H9 (cell line): Measurements from ENCODE around the gene GPR45. TPM values are rescaled to one million over a fixed set of nuclear protein-coding genes. Genes with fewer than 3 reads are reported as not detected.

Experiments
- DNase-seq: peaks from one replicate; pipeline ENCODE4 v3.0.0-alpha.2; 2017
- H2AFZ ChIP-seq: one replicate; pipeline ENCODE4 v1.6.1; 2013; ENCODE audit warnings: mild to moderate bottlenecking, low read length, control low read depth, moderate library complexity
- H2AK5ac ChIP-seq: 2 replicates; pipeline ENCODE4 v1.6.1; 2013; ENCODE audit warnings: low read length, control low read depth, mixed read lengths; ENCODE audit not compliant: insufficient read length
- H2BK120ac ChIP-seq: one replicate; pipeline ENCODE4 v1.6.1; 2013; ENCODE audit warnings: low read depth, mild to moderate bottlenecking, low read length, control low read depth, inconsistent platforms; ENCODE audit not compliant: poor library complexity, severe bottlenecking
- H2BK12ac ChIP-seq: 2 replicates; pipeline ENCODE4 v1.6.1; 2013; ENCODE audit warnings: low read length, control low read depth, mixed read lengths, low read depth; ENCODE audit not compliant: insufficient read length
- H2BK15ac ChIP-seq: 2 replicates; pipeline ENCODE4 v1.6.1; 2013; ENCODE audit warnings: low read depth, low read length, control low read depth
- H2BK20ac ChIP-seq: one replicate; pipeline ENCODE4 v1.6.1; 2013; ENCODE audit warnings: low read depth, mild to moderate bottlenecking, low read length, control low read depth, inconsistent platforms; ENCODE audit not compliant: poor library complexity, severe bottlenecking
- H2BK5ac ChIP-seq: 2 replicates; pipeline ENCODE4 v1.6.1; 2013; ENCODE audit warnings: low read length, control low read depth, mixed read lengths; ENCODE audit not compliant: insufficient read length
- H3K14ac ChIP-seq: 2 replicates; pipeline ENCODE4 v1.6.1; 2013; ENCODE audit warnings: low read length, control low read depth; ENCODE audit not compliant: insufficient read depth
- H3K18ac ChIP-seq: 2 replicates; pipeline ENCODE4 v1.6.1; 2013; ENCODE audit warnings: low read depth, mild to moderate bottlenecking, mixed read lengths, low read length, control low read depth; ENCODE audit not compliant: insufficient read length
- H3K23ac ChIP-seq: 2 replicates; pipeline ENCODE4 v1.6.1; 2013; ENCODE audit warnings: low read length, control low read depth, mixed read lengths, low read depth; ENCODE audit not compliant: insufficient read length
- H3K23me2 ChIP-seq: 2 replicates; pipeline ENCODE4 v1.6.1; 2013; ENCODE audit warnings: low read depth, mild to moderate bottlenecking, mixed read lengths, low read length, control low read depth; ENCODE audit not compliant: insufficient read length, poor library complexity, severe bottlenecking
- H3K27ac ChIP-seq: 2 replicates; pipeline ENCODE4 v1.5.1; 2013; ENCODE audit warnings: low read length, control low read depth, mixed read lengths, low read depth; ENCODE audit not compliant: insufficient read length
- H3K27me3 ChIP-seq: 2 replicates; pipeline ENCODE4 v1.6.1; 2013; ENCODE audit warnings: low read length, control low read depth, inconsistent platforms; ENCODE audit not compliant: insufficient read depth
- H3K4ac ChIP-seq: 2 replicates; pipeline ENCODE4 v1.6.1; 2013; ENCODE audit warnings: low read depth, mild to moderate bottlenecking, control low read depth, inconsistent platforms, low read length, moderate library complexity
- H3K4me1 ChIP-seq: 2 replicates; pipeline ENCODE4 v1.6.1; 2013; ENCODE audit warnings: low read length, control low read depth, inconsistent platforms; ENCODE audit not compliant: insufficient read depth
- H3K4me2 ChIP-seq: 2 replicates; pipeline ENCODE4 v1.6.1; 2013; ENCODE audit warnings: low read length, control low read depth, mixed read lengths; ENCODE audit not compliant: insufficient read length, insufficient read depth
- H3K56ac ChIP-seq: 2 replicates; pipeline ENCODE4 v1.6.1; 2013; ENCODE audit warnings: low read depth, mild to moderate bottlenecking, mixed read lengths, low read length, control low read depth; ENCODE audit not compliant: insufficient read length
- H3K79me1 ChIP-seq: 2 replicates; pipeline ENCODE4 v1.6.1; 2013; ENCODE audit warnings: low read depth, mild to moderate bottlenecking, moderate library complexity, low read length, control low read depth, inconsistent platforms; ENCODE audit not compliant: insufficient read depth, poor library complexity, severe bottlenecking
- H3K79me2 ChIP-seq: 2 replicates; pipeline ENCODE4 v1.6.1; 2013; ENCODE audit warnings: low read length, control low read depth, inconsistent platforms; ENCODE audit not compliant: insufficient read depth
- H3K9ac ChIP-seq: 2 replicates; pipeline ENCODE4 v1.6.1; 2013; ENCODE audit warnings: low read length, control low read depth, mixed read lengths; ENCODE audit not compliant: insufficient read length; ENCODE audit errors: extremely low read depth
- H3K9me3 ChIP-seq: one replicate; pipeline ENCODE4 v1.6.1; 2013; ENCODE audit warnings: low read depth, low read length, inconsistent platforms; ENCODE audit not compliant: control insufficient read depth
- H3T11ph ChIP-seq: one replicate; pipeline ENCODE4 v1.6.1; 2013; ENCODE audit warnings: mild to moderate bottlenecking, low read length, control low read depth, inconsistent platforms
- H4K20me1 ChIP-seq: one replicate; pipeline ENCODE4 v1.6.1; 2013; ENCODE audit not compliant: control insufficient read depth, insufficient read length, insufficient read depth
- H4K5ac ChIP-seq: 2 replicates; pipeline ENCODE4 v1.6.1; 2013; ENCODE audit warnings: low read depth, mild to moderate bottlenecking, mixed read lengths, low read length, control low read depth; ENCODE audit not compliant: insufficient read length
- H4K8ac ChIP-seq: replicated peaks from 2 replicates; pipeline ENCODE4 v1.6.1; 2013; ENCODE audit warnings: low read length, control low read depth, mixed read lengths, low read depth; ENCODE audit not compliant: insufficient read length
- H4K91ac ChIP-seq: 2 replicates; pipeline ENCODE4 v1.6.1; 2013; ENCODE audit warnings: low read depth, mild to moderate bottlenecking, moderate library complexity, mixed read lengths, low read length, control low read depth; ENCODE audit not compliant: insufficient read length
- H3K27ac Mint-ChIP-seq, 3 experiments: 2 replicates in 2 of 3; 3 replicates in 1 of 3; pipeline ENCODE4 v1.8.0; 2020 to 2021; ENCODE audit warnings: mixed read lengths in 3 of 3, mild to moderate bottlenecking in 1 of 3, moderate library complexity in 1 of 3
- H3K27me3 Mint-ChIP-seq: 2 replicates; pipeline ENCODE4 v1.8.0; 2021; ENCODE audit warnings: low read depth, mild to moderate bottlenecking, moderate library complexity, mixed read lengths
- H3K36me3 Mint-ChIP-seq, 3 experiments: 2 replicates in 2 of 3; 3 replicates in 1 of 3; pipeline ENCODE4 v1.8.0; 2020 to 2021; ENCODE audit warnings: low read depth in 3 of 3, mixed read lengths in 3 of 3; ENCODE audit not compliant: insufficient read depth in 1 of 3
- H3K4me1 Mint-ChIP-seq, 2 experiments: 2 replicates each; pipeline ENCODE4 v1.8.0; 2020; ENCODE audit warnings: mixed read lengths in 2 of 2
- H3K4me3 Mint-ChIP-seq, 2 experiments: 2 replicates in 1 of 2; 3 replicates in 1 of 2; pipeline ENCODE4 v1.8.0; 2020 to 2021; ENCODE audit warnings: mild to moderate bottlenecking in 2 of 2, mixed read lengths in 2 of 2, moderate library complexity in 1 of 2
- H3K9me3 Mint-ChIP-seq, 2 experiments: 2 replicates in 1 of 2; 3 replicates in 1 of 2; pipeline ENCODE4 v1.8.0; 2020; ENCODE audit warnings: mild to moderate bottlenecking in 2 of 2, mixed read lengths in 2 of 2, moderate library complexity in 1 of 2
- WGBS: extraction: QIAGEN DNeasy Blood & Tissue Kit; methylation state at CpG from one replicate; pipeline ENCODE4 v1.1.7; 2013; ENCODE audit warnings: missing lambda C conversion rate, low lambda C conversion rate, mixed read lengths; ENCODE audit not compliant: insufficient read length; ENCODE audit errors: extremely low coverage; 5-methylcytosine and 5-hydroxymethylcytosine counted together
- long read RNA-seq: library from polyadenylated mRNA; unstranded; transcript quantifications from one replicate; pipeline ENCODE4 v2.0.0, GENCODE V29; 2020
- total RNA-seq: library from RNA; stranded (reverse); gene quantifications from 2 replicates; pipeline ENCODE4 v1.2.1, GENCODE V29; 2021
- TF ChIP-seq, protein P1 (sequence below): fragments of 200-600 bp; sonication (generic); conservative IDR thresholded peaks from 3 replicates; pipeline ENCODE4 v1.8.0; 2021; ENCODE audit warnings: antibody characterized with exemption, mild to moderate bottlenecking

Gene GPR45, protein sequence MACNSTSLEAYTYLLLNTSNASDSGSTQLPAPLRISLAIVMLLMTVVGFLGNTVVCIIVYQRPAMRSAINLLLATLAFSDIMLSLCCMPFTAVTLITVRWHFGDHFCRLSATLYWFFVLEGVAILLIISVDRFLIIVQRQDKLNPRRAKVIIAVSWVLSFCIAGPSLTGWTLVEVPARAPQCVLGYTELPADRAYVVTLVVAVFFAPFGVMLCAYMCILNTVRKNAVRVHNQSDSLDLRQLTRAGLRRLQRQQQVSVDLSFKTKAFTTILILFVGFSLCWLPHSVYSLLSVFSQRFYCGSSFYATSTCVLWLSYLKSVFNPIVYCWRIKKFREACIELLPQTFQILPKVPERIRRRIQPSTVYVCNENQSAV
- total RNA-seq: not detected in 2 replicates
- long read RNA-seq: 0 reads

DNA sequence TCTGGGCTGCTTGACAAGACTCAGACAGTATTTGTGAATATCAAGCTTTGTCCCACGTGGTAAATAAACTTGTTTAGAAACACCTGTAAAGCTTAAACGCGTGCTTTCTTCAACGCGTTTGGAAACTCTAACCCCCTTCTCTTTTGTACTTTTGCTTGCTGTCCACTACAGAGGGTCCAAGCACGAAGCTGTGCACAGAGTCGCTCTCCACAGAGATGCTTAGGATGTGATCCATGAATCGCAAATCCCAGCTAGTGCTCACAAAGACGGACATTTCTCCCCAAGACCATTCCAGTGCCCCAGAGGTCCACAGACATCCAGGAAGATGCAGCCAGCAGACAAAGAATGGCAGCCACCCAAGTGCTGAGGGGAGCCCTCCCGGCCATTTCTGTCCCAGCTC, at the start of gene GPR45:
TSS of gene GPR45 (plus strand) at position 301 of the 400 bp plus-strand sequence. CDS start 116 bp downstream, outside the sequence.
- H3K27ac ChIP-seq: no peak within 1 kb of the TSS
- H4K5ac ChIP-seq: no peak within 1 kb of the TSS
- H3K4ac ChIP-seq: no peak within 1 kb of the TSS
- no peak within 1 kb of the TSS for H3K4me2 ChIP-seq
- H3K18ac ChIP-seq: no peak within 1 kb of the TSS
- H3K9me3 ChIP-seq: no peaks in the 10 kb centered on the region
- no peak within 1 kb of the TSS for H3K4me3 Mint-ChIP-seq
- H3K4me1 ChIP-seq: no peaks in the 10 kb centered on the region
- no peak within 1 kb of the TSS; a peak in 1 of 7 replicates for H3K27ac Mint-ChIP-seq
- peaks cover 19% of the 10 kb centered on the region for H3K27me3 Mint-ChIP-seq
- H2BK120ac ChIP-seq: no peak within 1 kb of the TSS
- H3K9me3 Mint-ChIP-seq: no peaks in the 10 kb centered on the region; a peak in 1 of 5 replicates
- H3K56ac ChIP-seq: no peak within 1 kb of the TSS
- H4K20me1 ChIP-seq: no peaks in the 10 kb centered on the region
- no peak within 1 kb of the TSS for H3K9ac ChIP-seq
- no peak within 1 kb of the TSS for H4K8ac ChIP-seq
- peaks cover 6 to 11% of the 10 kb centered on the region in 2 experiments for H3K4me1 Mint-ChIP-seq
- WGBS: no CpG with 5 or more reads among the region's 10 CpGs
- no peaks in the 10 kb centered on the region; a peak in 1 of 7 replicates for H3K36me3 Mint-ChIP-seq
- no peaks in the 10 kb centered on the region for H3K79me1 ChIP-seq
- DNase-seq: no peak
- H3T11ph ChIP-seq: no peak within 1 kb of the TSS
- H3K27me3 ChIP-seq: no peaks in the 10 kb centered on the region
- no peak within 1 kb of the TSS for H2AFZ ChIP-seq
- H3K23ac ChIP-seq: no peak within 1 kb of the TSS
- H2BK20ac ChIP-seq: no peak within 1 kb of the TSS
- H4K91ac ChIP-seq: no peak within 1 kb of the TSS
- no peak within 1 kb of the TSS for H2BK12ac ChIP-seq
- no peak within 1 kb of the TSS for H2AK5ac ChIP-seq
- no peaks in the 10 kb centered on the region for H3K79me2 ChIP-seq
- no peaks in the 10 kb centered on the region for H3K23me2 ChIP-seq
- H2BK15ac ChIP-seq: no peak within 1 kb of the TSS
- TF ChIP-seq, protein P1, sequence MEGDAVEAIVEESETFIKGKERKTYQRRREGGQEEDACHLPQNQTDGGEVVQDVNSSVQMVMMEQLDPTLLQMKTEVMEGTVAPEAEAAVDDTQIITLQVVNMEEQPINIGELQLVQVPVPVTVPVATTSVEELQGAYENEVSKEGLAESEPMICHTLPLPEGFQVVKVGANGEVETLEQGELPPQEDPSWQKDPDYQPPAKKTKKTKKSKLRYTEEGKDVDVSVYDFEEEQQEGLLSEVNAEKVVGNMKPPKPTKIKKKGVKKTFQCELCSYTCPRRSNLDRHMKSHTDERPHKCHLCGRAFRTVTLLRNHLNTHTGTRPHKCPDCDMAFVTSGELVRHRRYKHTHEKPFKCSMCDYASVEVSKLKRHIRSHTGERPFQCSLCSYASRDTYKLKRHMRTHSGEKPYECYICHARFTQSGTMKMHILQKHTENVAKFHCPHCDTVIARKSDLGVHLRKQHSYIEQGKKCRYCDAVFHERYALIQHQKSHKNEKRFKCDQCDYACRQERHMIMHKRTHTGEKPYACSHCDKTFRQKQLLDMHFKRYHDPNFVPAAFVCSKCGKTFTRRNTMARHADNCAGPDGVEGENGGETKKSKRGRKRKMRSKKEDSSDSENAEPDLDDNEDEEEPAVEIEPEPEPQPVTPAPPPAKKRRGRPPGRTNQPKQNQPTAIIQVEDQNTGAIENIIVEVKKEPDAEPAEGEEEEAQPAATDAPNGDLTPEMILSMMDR: no peak
- no peak within 1 kb of the TSS for H3K14ac ChIP-seq
- no peak within 1 kb of the TSS for H2BK5ac ChIP-seq
